HG02852 (cell line): ENCODE measurements around the gene TOP2B.

Experiments used
- ATAC-seq: cut with Tn5 transposase; IDR thresholded peaks from one replicate; pipeline ENCODE4 v1.9.1; 2021; ENCODE audit warnings: mild to moderate bottlenecking, moderate library complexity; ENCODE audit not compliant: unreplicated experiment

The TOP2B gene

DNA sequence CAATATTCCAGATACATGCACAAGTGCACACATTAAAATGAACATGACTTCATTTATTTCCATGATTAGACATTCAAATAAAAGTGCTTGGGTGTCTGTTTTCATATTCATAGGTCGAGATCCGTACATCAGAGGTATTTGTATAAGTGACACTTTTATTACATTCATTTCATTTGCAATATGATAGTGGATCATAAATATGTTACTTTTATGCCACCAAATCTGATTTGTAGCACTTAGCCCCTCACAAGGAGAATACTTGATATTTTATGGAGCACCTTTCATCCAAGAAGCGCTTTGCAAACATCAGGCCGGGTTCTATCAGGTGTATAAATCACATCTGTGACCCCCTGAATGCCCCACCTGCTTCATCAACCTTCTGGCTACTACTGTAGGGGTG lies 100.6 kb downstream of the TOP2B start:
- no peak for ATAC-seq

DNA sequence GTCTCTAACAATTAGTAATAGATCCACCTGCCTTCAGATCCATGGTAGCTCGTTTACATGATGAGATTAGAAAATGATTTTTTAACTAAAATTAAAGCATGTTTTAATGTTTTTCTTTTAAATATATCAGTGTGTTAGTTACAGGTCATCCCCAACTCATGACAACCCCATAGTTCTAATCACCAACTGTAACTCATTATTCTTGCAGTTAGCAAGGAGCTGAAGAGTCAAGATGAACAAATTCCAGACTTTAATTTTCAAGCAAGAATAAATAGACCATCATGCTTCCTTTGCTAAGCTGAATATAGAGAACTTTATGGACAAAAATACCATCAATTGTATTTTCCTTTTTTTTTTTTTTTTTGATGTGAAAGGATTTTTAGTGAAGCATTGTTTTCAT lies 101.1 kb downstream of the TOP2B start:
- no peak for ATAC-seq

DNA sequence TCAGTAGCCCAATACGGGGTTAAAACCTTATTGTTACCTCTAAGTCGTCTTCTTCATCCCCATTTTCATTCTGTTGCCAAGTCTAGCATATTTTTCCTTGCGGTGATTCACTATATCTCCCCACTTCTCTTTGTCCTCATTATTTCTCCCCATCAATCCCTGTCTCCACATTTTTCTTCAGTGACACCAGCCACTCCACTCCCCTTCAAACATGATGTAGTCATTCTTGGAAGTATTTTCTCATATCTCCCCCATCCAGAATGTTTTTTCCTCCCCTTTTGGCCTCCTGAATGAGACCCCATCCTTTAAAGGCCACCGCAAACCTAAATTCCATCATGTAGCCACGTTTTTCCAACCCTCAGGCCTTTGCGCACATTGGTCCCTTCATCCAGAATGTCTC lies 105.9 kb downstream of the TOP2B start:
- no peak for ATAC-seq

DNA sequence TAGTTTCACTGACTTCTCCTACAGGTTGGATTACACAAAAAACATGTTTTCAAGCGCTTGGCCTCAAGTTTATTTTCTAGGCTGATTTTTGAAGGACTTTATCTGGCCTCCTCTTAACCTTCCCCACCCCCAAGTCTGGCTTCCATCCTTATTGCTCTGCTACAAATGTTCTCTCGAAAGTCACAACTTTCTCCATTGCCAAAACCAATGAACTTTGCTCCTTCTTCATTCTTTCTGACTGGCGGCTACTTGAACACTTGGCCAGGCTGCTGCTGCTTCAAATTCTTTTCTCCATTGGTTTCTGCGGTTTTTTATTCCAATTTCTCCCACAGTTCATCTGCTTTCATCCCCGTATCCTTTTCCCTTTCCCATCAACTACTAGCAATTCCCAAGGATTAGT lies 106.6 kb downstream of the TOP2B start:
- no peak for ATAC-seq

DNA sequence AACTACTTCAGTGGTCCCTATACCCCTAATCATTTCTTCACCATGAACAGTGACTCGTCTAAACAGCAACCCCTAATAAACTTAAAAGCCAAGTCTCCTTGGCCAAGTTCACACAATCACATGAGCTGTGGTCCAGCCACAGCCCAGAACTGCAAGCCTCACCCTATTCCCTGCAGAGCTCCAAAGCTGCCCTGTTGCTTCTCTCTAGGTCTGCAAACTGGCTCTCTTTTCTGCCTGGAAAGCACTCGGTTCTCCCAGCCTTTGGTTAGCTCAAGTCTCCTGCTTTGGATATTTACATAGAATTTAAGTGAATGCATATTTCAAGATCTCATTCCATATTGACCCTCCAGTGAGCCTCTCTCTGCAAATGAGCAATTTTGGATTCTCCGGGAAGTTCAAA lies 107.0 kb downstream of the TOP2B start:
- ATAC-seq: no peak

DNA sequence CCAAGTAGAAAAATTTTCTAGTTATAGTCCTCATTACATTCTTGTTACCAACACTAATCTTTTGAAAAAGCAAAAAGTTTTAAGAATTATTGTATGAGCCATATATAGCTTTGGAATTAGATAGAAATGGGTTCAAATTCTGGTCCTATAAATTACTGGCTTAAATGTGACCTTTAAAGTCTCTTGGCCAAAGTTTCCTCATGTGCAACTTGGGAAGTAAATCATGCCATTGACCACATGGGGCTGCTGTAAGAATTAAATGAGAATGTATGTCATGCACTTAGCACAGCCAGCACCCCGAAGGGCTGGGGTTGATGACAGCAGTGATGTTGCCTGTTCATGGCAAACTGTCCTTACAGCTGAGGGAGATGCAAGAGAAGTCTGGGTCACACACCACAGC lies 108.3 kb downstream of the TOP2B start:
- no peak for ATAC-seq

DNA sequence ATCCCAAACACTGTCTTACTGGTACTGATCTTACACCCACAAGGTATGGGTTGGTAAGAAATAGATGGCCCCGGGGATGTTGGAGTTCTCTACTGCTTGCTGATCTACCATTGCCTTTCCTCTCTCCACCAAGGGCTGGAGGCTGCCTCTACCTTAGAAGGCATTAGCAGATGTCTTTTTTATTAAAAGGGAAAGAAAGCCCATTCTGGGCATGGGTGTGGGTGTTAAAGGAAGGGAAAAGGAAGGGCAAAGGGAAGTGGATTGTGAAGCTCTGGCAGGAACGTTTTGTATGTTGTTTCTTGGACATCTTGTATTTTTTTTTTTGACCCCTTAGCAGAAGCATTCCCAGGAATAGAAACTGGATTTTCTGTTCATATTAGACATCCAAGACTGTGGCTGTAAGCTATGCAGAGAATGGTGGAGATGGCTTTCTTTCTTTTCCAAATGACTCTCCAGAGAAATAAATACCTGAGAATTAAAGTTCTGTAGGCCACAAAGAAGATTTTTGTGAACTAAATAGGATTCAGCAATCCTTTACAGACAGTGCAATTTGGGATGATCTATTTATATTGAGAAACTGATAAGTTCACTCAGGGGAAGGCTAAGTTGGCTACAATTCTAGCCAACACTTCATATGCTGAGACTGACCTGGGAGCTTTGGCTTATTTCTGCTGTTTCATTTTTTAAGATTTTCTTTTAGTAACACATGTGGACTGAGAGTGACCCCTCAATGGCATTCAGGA lies 108.8 kb downstream of the TOP2B start:
- no peak for ATAC-seq

DNA sequence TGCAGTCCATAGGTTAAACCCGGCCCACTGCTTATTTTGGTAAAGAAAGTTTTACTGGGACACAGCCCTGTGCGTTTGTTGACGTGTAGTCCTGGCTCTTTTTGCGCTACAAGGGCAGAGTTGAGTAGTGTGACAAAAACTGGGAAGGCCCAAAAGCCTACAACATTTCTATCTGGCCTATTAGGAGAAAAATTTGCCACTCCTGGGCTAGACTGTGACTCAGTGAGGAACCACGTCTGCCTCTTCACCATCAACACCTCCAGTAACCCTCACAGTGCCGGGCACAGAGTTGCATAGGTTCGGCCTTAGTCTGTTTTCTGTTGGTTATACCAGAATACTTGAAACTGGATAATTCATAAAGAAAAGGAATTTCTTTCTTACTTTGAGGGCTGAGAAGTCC lies 110.3 kb downstream of the TOP2B start:
- ATAC-seq: no peak

DNA sequence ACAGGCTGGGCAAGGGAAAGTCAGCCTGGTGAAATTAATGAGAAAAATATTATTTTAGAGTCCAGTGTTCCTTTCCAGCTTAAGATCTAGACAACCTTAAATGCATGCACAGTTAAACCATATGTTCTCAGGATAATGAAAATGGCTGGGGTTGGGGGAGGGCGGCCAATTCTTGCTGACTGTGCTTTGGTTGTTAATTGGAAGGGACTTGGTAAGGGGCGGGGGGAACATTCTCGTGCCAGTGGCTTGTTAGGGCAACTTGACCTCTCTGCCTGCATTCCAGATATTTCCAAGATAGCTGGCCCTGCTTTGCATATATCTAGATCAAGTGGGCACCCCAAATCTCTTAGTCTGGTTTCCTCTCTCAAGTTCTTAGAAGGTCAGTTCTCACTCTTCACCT lies 112.5 kb downstream of the TOP2B start:
- ATAC-seq: no peak

DNA sequence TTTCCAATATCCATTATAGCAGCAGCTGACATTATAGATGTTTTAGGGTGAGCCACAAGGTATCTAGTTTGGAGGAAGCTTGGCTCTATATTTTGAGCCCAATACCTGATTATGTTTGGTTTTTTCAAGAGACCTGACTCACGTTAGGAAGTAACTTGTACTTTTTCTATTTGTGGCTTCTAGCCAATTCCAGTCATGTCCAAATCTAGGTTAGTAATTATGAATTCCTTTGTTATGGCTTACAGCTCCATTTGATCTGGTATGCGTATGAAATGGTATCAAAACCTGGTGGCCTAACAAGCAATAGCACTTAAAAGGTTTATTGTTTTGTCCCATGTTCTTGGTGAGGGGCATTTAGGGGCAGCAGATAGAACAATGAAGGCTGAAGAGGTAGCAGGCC lies 115.9 kb downstream of the TOP2B start:
- no peak for ATAC-seq

DNA sequence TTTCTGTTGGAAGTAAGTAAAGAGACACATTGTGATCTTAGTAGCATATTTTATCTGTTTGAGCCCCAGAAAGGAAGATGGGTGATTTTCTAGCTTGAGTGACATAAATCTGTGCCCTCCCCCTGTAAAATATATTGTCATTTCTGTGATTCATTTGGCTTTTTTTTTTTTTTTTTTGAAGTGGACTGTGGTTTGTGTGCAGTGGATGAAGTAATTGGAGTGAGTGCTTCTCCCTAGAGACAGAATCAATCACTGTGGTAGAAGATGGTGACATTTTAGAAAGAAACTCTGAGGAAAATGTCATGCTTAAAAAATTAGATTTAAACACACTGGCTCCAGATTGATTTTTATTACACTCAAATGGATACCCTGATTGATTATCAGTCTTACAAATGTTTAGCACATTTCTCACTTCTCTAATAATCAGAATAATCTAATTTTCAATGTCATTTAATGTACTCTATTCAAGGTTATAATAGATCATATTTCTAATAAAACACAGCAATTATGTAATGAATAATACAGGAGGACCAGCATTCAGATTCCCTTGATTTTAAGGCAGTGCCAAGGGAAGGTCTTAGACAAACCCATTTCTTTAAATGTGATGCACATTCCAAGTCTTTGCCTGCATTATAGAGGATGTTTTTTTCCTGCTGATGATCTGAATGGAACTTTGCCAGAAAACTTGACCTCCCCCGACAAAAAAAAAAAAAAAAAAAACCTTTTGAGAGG lies 116.6 kb downstream of the TOP2B start:
- no peak for ATAC-seq
